Activated CD4-positive, CD25-positive, alpha-beta regulatory T cell (primary cell): Measurements from ENCODE around the gene GRM1.

Source experiments
- DNase-seq, 4 experiments: peaks; one replicate each; lab custom pipeline; 2025; lab: John Stamatoyannopoulos, UW

The GRM1 gene

GRCh38 chr6:146100776-146101175 is 71.9 kb downstream of the GRM1 start:
- DNase-seq = no peak

- DNase-seq = no peak
Observed at GRCh38 chr6:146103416-146104072, 74.7 kb downstream of the GRM1 start.

- DNase-seq = no peak
Observed at GRCh38 chr6:146106532-146106931, 77.7 kb downstream of the GRM1 start.

GRCh38 chr6:146110990-146111389 is 82.1 kb downstream of the GRM1 start:
- DNase-seq = no peak

DNA sequence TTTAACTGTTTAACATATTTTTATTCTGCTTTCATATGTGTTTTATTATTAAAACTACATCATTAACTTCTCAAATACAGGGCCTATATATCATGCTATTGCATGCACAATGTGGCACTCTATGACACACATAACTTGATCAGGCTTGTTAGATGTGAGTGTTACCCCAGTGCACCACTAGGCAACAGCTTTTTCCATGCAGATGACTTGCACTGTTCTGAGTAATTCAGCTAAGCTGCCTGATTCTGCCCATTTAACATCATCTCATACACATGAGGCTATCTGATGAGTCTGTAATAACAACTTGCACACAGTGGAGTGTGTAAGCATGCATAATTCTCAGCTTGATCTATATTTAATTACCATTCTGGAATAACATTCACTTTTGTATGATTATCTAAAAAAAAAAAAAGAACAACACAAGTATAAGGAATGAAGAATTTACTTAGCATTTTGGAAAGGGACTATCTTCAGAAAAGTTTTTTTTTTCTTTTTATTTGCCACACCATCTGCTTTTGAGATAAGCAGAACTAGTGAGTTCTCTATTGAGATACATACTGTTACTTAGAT is 83.1 kb downstream of the GRM1 start:
- no peak for DNase-seq

DNA sequence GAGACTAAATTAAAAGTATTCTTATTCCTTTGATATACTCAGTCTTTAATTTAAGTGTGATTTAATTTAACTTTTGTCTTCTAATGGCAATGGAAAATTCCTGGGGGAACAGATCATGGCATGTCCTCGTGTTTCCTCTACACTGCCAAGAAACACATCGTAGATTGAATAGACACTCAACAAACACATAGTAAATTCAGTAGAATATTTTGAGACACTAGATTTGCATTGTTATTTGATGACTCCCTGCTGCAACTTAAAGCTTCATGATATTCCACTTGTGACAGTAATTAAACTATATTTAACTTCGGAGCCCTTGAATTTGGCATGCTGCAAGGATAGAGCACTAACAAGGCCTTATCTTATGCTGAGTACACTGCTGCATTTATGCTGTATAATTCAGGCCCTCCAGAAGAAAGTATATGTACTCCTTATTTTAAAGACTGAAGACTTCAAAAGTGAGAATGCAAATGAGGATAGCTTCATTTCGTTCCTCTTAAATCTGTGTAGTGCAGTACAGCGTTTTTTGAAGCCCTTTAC is 84.3 kb downstream of the GRM1 start:
- no peak for DNase-seq

DNA sequence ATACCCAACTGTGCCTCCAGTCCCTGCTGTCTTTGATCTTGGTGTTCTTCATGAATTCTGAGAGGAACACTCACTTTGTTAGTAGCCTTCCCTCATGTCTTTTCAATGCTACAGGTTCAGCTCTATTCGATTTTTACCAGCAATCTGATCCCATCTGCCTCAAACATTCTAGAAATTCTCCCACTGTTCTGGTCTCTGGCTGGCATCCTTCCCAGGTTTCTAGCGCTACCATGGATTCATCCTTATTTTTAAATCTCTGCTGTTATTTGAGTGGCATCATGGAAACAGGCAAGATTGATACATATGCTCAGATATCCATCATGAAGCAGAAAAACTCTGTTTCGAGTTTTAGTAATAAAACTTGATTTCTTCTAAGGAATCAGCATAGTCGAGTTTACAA is 94.8 kb downstream of the GRM1 start:
- DNase-seq = no peak

DNA sequence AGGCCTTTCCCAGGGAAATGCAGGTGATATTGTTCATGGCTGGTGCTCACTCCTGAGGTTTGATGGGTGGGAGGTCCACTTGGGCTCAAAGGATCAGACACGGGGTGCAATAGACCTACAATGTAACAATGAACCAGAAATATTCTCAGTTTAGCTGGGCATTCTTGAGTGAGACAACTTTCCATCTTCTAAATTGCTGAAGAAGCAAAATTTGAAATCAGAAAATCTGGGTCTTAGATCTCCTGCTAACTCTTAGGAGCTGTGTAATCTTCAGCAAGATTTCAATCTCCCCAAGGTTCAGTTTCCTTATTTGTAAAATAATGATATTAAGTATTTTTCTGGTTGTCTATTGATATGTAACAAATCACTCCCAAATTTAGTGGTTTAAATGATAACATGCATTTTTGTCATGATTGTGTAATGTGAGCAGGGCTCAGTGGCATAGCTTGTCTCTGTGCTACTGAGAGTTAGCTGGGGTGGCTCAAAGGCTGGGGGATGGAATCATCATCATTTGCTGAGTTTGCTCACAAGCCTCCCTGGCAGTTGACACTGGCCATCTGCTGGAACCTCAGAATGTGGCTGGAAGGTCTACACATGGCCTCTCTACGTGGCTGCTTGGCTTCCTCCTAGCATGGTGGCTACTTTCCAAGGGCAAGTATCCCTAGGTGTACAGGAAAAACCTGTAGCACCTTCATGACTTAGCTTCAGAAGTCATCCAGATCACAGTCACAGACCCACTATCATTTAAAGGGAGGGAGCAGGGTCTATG is 98.8 kb downstream of the GRM1 start:
- DNase-seq = no peak

DNA sequence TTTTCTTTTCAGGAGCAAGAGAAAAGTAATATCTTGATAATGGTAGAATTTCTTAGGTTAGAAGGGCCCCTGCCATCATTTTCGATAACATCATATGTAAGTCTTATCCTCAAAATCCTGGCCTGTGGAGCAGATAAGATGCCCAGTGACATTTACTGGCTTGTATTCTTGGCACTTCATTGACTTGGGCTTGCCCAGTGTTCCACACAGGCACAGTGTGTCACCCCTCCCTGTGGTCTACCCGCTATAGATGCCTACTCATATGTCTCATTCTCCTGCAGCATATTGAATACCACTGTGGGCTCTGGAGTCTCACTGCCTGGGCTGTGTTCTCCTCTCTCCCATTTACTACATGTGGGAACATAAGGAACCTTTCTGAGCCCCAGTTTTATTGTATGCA is 105.0 kb downstream of the GRM1 start:
- DNase-seq = no peak

DNA sequence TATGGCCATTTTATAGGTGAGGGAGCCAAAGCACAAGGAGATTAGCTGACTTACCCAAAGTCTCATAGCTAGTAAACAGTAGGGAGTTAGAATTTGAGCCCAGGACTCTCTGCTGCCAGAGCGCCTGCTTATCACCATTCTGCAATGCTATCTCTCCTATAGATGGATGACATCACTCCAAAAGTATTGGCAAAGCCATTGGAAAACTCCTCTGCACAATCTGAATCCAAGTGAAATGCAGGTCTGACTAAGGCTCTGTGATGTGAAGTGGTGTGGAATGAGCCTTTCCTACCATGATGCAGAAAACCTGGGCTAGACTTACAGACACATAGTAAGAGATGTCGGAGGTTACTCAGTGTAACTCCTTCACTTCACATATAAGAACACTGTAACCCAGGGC is 106.3 kb downstream of the GRM1 start:
- no peak for DNase-seq

DNA sequence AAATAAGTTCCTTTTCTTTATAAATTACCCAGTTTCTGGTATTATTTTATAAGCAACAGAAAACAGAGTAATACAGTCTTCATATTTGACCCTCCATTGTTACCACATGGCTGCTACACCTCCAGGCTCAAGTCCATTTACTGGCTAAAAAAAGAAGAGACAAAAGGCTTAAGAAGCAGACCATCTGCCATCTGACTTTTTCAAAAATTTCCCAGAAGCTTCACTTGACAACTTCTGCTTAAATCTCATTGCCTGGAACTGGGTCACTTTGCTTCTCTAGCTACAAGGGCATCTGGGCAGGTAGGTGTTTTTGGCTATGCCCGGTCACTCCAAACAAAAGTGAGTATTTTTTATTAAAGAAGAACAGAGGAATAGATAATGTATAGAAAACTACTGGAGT is 118.0 kb downstream of the GRM1 start:
- DNase-seq = no peak

- no peak for DNase-seq
Observed at GRCh38 chr6:146149770-146150169, 120.9 kb downstream of the GRM1 start.

DNA sequence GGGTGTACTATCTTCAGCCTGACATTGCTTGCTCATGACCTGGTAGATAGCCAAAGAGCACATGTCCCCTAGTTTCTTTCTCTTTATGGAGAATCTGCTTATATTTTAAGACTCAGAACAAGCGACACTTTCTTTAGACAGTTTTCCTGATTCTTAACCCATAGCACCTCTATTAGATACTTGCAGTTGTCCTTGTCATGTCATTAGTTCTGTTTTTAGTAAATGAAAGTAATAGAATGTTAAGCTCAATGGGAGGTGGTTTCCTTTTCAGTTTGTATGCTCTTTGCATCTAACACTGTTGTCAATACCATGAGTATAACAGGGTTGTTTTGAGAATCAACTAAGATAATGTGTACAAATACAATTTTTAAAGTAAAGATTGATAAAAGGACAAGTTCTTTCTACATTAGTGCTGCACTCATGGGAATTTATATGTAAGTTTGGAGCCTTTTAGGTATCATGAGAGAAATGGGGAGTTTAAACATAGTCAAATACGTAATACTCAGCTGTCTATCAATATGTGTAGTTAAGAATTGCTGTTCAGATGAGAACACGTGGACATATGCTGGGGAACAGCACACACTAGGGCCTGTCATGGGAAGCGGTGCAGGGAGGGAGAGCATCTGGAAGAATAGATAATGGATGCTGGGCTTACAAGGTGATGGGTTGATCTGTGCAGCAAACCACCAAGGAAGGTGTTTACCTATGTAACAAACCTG is 124.3 kb downstream of the GRM1 start:
- no peak for DNase-seq

DNA sequence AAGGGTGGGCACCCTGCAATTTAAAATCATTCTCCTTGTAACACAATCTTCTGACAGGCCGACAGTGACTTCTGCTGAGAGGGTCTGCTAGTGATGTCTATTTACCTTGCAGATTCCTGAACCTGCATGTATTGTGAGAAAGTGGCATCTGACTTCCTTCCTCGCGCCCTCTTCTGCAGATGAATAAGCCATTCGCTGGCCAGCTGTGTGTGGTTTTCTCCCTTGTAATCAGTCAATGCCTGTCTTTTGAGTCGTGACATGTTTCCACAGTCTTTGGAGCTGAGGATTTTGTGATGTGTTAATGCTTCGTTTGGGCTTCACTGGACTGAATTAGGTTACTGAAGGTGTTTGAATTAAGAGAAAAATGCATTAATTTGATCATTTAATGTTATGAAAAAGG is 125.3 kb downstream of the GRM1 start:
- no peak for DNase-seq

- DNase-seq = no peak
Observed at GRCh38 chr6:146161664-146162063, 132.8 kb downstream of the GRM1 start.

DNA sequence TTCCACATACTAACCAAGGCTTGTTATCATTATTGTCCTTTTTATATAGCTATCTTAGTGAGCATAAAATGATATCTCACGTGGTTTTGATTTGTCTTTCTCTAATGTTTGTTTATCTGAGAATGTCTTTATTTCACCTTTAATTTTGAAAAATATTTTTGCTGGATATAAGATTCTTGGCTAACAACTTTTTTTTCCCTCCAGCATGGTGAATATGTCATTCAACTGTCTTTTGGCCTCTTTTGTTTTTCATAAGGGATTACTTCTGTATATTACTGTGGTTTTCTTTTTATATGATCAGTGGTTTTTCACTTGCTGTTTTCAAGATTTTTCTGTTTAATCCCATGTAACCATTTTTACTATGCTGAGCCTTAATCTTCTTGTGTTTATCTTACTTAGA is 141.0 kb downstream of the GRM1 start:
- DNase-seq = no peak

DNA sequence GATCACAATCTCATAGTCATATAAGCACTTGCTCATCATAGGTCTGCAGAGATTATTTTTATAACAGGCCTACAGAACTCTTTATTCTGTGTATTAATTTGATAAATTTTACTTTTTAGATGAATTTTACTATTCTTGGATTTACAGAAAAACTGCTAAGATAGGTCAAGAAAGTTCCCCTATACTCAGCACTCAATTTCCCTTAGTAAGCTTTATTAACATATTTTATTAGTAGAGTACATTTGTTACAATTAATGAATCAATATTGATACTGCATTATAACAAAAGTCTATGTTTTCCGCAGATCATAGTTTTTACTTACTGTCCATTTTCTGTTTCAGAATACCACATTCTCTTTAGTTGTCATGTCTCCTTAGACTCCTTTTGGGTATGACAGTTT is 148.9 kb downstream of the GRM1 start:
- DNase-seq = no peak

GRCh38 chr6:146183831-146184230 is 155.0 kb downstream of the GRM1 start:
- no peak for DNase-seq

GRCh38 chr6:146184701-146185100 is 155.8 kb downstream of the GRM1 start:
- DNase-seq = no peak

DNA sequence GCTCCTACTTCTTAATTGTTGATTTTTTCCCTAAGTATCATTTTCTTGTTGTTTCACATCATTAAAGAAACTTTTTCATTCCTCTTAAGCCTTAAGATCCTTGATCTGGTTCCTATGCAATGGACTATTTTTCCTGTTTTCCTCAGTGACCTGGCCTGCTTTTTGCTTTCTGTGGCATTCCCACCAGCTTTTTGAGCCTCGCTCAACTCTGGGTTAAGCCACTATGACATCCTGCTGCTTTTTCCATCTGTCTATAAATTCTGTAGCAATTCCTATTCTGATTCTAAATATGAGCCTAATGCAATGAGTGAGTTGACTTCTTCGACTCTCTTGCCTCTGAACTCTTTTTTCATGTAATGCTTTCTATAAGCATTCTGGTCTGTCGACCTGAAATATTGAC is 160.3 kb downstream of the GRM1 start:
- no peak for DNase-seq

- no peak for DNase-seq
Observed at GRCh38 chr6:146190581-146190980, 161.7 kb downstream of the GRM1 start.

- DNase-seq = no peak
Observed at GRCh38 chr6:146191166-146191565, 162.3 kb downstream of the GRM1 start.

DNA sequence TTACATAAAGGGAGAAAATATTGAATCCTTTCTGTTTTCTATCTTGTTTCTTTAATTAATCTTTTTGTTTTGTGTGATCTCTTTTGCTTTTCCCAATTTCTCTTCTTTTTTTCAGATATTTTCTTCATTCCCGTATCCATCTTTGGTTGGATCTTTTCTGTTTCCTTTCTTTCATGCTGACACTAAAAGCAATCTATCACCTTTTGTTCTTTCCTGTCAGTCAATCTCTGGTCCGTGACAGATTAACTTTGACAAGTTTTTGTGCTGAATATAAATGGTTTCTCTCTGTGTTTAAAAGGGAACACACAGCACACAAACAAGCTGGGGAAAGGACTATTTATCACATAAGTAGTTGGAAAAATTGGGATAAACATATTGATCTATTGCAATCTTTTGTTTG is 162.8 kb downstream of the GRM1 start:
- DNase-seq = no peak
